Glomerular visceral epithelial cell (primary cell): Measurements from ENCODE around the gene MSRB3.
A peak's percentile ranks its signal among the peaks of the same experiment; 100 is the strongest.

Experiments used
- DNase-seq: peaks from one replicate; pipeline ENCODE4 v3.0.0-alpha.2; 2016; ENCODE audit errors: extremely low spot score

Gene MSRB3

DNA sequence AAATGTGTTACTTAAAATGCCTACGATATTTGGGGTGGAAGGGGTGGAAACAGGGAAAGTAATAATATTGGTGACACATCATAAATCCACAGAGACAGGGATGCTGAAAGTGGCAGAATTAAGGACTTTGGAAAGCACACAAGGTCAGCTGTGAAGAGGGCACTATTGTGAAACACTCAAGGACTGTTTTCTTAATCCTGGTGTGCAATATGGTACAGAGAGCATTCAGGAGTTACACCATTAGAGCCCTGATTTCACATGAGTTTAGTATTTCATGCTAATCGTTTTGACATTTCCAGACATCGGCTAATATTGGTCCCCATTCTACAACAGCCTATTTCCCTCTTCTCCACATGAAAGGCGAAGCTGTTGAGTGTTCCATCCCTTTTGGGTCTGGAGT lies 219.2 kb downstream of the MSRB3 start:
- DNase-seq = no peak

DNA sequence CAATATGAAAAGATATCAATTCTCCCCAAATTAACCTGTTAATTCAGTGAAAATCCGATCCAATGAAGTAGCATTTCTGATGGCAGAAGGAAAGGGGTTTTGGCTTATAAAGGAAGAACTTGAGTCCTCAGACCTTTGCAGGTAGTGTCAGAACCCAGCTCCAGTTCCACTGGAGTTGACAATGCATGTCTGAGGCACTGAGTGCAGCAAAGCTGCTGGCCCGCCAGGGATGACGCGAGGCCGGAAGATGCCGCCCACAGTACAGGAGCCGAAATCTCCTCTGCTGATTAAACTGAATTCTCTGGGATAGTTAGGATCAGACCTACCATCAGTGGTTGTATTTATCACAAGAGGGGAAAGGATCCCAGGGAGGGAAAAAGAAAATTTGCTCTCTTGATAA lies 220.7 kb downstream of the MSRB3 start:
- no peak for DNase-seq

DNA sequence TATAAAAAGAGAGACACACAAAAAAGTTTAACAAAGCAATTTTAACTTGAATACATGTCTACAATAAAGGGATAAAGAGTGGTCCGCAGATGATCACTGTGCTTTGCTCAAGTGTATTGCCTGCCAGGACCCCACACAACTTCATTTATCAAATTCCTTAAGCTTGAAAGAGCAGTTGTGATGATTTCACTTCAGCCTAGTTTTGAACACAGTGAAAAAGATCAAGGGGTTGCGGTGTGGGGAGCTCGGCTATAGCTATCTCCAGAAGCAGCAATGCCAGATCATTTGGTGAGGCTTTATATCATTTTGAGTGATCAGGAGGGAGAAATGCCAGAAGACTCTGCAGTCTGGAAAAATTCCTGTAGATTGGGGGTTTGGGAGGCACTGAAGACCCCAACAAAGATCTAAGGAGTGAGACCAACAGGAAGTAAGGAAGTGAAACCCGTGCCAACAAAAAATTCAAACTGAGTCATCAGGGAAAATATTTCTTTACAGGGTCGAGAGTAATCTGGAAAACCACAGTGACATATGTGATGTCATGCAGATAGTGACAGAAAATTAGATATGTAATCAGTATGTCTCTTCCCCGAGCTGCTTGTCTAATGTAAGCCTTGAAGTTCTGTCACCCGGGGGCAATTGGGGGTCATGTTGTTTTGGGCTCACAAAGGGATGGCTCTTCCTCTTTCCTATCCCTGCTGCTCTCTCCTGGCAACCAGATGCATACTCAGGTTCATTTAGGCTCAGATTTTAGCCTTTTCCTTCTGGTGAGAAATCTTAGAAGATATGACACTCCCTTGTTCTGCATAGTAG lies 221.8 kb downstream of the MSRB3 start:
- peak; percentile 56 for DNase-seq

DNA sequence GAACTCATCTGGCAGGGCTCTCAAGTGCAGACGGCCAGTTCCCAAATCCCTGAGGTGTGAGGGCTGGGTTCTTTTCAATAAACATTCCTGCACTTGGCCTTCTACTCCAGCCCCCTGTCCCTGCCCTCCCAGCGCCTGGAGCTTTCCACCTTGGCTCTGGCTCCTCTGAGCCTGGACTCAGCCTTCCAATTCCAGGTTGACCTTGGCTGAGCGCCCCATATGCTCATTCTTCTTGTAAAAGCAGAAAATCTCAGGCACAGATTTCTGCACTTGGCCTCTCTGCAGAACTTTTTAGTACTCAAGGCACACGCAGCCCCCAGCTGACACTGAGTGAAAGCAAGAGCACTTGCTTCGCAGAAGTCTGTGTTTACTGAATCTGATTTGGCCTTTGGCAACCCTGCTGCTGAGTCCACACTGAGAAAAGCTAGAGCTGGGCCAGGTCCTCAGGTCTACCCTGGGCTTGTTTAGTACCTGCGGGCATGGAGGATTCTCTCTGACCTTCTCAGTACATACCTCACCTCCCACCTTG lies 222.7 kb downstream of the MSRB3 start:
- no peak for DNase-seq

DNA sequence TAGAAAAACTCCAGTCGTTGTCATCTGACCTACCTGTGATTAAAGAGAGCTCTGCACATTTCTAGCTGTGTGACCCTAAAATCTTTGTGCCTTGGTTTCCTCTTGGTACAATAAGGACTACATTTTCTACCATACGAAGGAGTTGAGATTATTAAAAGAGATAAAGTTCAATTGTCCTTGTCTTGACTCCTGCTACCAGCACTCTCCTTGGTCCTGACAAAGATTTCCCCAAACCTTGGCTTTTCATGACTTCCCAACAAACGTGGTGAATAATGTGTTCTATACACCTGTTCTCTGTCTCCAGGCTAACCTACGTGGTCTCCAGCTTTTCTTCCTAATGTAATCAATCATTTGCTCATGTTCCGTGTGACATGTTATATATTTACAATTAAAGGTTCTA lies 223.5 kb downstream of the MSRB3 start:
- DNase-seq = no peak

DNA sequence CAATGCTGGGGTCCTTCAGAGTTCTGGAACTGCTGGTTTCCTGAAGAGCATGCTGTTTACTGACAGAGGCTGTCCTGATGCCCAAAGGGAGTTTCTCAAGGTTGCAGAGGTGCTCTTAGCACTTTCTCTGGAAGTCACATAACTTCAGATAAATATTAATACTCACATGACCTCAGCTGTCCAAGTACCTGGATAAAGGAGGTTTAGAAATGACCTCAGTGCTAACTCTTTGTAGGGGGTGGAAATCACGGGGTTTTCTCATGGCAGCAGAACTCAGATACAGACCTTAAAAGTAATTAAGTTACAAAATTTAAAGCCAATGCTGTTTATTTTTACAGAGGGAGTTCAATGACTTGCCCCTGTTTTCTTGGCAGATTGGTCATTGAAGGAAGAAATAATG lies 225.9 kb downstream of the MSRB3 start:
- no peak for DNase-seq

DNA sequence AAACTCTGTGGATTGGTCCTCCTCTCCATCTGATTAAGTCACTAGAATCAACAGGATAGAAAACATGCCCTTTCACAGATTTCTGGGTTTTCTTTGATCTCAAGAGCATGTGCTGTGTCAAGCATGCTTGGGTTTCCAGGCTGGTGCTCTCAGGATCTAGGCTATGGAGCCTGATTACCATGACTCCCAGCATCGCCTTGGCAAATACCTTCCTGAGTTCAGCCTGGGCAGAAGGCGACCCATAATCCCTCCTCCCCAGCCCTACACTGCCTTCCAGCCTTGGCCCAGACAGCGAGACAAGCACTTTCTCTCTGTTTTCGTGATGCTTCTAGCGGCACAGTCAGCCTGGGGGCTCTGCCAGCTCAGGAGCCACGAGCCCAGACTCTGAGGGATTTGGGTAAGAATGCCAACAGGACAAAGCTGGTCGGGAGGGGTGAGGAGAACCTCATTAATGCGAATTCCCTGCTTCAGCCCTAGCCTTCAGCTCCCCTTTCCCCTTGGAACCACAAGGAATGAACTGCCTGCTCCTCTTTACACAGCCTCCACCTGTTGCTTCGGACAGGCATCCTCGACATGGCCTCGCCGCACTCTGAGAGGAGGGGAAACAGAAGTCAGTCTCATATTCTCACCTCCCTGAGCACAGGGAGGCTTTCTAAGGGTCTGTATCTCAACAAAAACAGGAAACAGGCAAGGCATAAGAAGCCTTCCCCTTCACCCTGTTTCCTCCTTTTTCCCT lies 227.1 kb downstream of the MSRB3 start:
- DNase-seq = no peak

DNA sequence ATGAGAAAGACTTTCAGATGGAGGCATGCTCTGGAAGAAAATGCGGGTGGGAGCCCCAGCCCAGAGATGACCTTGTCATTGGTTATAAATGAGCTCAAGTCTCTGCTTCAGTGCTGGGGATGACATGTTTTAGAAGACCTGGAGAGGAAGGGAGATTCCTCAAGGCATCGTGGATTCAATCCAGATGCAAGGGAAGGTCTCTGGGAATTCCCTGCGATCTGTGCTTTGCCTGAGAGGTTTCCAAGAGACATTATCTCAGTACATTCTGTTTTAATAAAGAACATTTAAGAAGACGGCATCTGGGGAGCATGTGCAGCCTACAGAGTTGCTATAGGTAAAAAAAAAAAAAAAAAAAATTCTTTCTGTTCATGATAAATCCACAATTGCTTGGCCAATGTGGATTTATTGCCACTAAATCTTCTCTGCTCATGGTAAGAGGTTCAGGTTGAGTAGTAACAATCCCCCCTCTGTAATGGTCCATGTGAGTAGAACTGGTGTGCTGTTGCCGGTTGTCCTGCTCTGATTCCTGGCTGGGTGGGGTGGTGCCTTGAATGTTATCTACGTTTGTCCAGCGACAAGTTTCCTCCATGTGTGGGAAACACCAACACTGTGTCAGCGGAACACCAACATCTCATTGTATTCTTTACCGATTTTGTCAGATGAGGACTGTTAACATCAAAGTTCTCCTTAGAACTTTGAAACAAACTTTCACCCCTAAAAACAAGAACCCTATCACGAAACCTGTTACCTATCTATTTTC lies 230.0 kb downstream of the MSRB3 start:
- DNase-seq = no peak

DNA sequence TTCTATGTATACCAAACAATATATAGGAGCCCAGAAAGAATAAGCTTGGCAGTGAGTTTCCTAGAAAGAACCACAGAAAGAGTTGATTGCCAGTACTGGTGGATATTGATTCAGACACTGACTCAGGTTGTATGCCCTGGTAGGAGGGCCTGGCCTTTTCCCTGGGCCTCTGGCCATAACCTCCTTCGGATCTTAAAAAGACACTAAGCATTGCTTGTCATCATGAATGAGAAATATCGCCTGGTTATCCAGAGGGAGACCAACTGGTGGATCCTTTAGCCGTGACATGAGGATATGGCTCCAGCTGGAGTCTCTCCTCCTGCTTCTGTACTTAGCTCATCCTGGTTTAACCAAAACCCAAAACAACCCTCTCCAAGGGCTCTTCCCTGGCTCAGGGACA lies 231.5 kb downstream of the MSRB3 start:
- no peak for DNase-seq

DNA sequence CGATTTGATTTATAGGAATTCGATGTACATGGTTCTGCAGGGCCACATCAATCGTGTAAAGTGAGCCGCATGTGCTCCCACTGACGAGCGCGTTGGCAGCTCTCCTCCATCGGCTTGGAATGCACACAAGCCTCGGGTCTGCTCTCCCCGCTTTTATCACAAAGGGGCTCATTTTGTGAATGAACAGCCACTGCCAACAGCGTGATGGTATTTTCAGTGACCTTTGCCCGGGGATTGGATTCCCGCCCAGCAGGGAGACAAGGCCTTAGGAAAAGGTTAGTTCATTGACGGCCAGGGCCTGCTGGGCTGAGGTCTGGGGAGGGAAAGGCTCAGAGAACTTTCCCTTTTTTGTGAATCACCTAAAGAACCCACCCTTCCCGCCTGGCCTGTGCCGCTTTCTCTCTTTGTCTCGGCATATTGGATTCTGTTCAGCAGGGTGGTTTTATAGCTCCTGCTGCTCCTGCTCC lies 232.1 kb downstream of the MSRB3 start:
- no peak for DNase-seq

DNA sequence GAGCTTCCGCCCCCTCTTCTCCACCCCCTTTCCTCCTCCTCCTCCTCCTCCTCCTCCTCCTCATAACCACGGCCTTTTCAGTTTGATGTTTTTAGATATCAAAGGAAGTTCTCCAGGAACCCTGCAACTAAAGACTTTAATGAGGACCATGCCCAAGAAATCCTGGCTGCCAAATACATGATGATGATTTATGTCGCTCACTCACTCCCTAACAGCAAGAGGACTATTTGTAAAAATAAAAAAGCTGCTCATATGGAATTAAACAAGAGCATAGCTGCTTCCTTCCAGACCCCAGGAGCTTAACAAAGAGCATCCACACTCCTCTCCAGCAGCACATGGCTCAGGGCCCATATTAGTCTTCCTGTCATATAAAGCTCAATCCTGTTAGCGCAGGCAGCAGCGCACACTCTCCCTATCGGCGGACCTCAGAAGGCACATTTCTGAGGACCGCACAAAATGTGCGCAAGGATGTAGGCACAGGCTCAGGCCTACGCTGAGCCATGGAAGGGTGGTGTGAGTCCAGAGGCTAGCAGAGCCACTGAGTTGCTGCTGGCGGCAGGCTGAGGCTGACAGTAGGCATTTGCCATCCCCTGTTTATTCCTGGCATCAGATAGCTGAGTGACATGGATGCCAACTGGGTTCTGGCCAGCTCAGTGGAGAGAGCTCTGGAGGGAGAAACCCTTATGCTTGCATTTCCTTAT lies 232.8 kb downstream of the MSRB3 start:
- no peak for DNase-seq

DNA sequence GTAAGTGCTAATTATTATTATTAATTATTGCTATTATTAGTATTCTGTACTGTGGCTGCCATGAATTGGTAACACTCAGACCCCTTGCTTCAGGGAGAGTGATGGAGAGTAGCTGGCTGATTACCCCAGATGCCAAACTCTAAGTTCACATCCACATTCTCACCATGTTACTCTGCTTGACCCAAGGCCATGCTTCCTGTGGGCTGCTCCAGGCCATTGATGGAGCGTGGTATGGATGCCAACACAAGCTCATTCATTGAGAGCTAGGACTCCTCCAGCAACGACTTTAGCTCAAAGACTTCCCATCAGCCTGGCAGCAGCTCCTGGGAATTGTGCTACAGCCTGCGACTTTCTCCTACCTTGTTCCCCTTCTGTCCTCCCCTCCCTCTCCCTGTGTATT lies 233.4 kb downstream of the MSRB3 start:
- DNase-seq = no peak
